GM12801 (cell line): ENCODE data around the gene DENND1A.

ENCODE experiments used
- TF ChIP-seq, protein P1 (sequence below): IDR thresholded peaks from one replicate; pipeline ENCODE4 v1.5.1; 2011; ENCODE audit warnings: control low read depth; ENCODE audit not compliant: insufficient read length; ENCODE audit errors: extremely low read depth

Gene DENND1A

DNA sequence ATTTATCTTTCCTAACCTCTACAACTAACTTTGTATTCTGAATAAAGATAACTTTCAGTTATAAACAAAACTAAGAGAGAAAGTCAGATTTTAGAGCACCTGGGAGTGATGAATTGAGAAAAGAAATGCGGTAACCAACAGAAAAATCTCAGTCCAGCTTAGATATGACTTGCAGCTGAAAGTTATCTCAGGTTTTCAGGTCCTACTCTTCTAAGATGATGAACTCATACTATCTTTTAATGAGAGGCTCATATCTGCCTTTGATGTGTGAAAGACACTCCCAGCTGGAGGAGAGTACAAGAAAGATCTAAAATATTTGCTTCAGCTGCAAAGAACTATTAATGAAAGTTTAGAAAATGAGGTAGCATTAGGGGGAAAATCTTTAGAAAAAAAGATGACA lies 190.5 kb downstream of the DENND1A start:
- TF ChIP-seq, protein P1, sequence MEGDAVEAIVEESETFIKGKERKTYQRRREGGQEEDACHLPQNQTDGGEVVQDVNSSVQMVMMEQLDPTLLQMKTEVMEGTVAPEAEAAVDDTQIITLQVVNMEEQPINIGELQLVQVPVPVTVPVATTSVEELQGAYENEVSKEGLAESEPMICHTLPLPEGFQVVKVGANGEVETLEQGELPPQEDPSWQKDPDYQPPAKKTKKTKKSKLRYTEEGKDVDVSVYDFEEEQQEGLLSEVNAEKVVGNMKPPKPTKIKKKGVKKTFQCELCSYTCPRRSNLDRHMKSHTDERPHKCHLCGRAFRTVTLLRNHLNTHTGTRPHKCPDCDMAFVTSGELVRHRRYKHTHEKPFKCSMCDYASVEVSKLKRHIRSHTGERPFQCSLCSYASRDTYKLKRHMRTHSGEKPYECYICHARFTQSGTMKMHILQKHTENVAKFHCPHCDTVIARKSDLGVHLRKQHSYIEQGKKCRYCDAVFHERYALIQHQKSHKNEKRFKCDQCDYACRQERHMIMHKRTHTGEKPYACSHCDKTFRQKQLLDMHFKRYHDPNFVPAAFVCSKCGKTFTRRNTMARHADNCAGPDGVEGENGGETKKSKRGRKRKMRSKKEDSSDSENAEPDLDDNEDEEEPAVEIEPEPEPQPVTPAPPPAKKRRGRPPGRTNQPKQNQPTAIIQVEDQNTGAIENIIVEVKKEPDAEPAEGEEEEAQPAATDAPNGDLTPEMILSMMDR = no peak

DNA sequence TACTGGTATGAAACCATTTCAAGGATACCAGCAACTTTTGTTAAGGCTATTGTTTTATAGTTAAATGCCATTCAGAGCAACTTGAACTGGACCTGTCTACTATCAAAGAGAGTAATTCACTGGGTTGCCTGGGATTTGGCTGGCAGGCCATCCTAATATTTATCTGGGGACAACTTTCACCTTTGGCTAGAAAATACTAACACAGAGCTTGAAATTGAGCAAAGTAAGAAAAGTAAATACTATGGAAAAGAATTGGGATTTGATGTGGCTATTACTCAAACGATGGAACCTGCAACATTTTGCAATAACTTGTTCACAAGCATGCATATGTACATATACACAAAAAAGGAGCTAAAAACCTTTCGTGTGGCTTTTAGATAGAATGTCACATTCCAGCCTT lies 191.3 kb downstream of the DENND1A start:
- TF ChIP-seq, protein P1 = no peak

DNA sequence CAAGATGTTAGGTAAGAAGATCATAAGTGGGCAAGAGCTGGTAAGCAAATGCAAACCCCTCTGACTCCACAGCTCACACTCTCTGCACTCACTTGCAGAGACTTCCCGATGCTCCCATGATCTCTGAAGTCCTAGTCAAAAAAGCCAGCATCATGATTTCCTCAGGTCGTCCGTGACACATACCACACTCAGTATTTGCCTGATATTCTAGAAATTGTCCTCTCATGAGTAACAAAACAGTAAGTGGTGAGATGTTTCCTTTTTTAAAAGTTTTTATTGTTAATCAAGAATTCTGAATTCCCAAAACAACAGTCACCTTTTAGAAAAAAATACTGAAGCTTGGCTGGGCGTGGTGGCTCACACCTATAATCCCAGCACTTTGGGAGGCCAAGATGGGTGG lies 194.6 kb downstream of the DENND1A start:
- TF ChIP-seq, protein P1 = no peak

DNA sequence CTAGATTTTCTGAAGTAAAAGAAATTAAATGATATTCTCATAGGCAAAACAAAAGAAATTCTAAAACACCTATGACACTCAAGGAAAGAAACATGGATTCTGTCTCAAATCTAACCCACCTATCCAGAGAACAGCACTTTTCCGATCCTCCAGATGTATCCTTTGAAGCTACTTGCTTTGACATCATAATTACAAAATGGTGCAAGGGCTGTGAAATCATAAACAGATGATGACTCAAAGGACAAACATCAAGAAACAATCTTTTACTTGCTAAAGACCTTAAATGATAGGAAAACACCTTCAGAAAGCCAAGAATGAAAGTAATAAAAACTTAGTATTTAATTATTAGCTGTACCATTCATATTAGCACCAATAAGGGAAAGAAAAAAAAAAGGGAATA lies 202.6 kb downstream of the DENND1A start:
- TF ChIP-seq, protein P1 = no peak

DNA sequence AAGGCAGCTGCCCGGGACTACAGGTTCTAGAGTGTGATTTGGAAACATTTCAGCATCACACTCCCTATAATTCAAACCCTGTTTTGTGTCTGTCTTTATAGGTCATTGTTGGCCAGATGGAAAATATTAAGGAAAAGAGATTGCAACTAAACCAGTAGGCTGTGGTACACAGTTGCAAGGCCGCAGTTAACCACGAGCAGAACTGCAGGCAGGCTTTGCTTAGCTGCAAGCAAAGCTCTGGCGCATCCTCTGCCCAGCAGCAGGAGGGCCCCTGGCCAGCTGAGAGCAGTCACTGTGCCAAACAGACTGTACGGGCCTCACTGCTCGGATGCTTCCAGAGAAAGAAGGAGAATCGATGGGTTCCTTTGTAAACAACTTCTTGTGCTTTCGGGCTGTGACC lies 204.5 kb downstream of the DENND1A start:
- TF ChIP-seq, protein P1 = no peak

DNA sequence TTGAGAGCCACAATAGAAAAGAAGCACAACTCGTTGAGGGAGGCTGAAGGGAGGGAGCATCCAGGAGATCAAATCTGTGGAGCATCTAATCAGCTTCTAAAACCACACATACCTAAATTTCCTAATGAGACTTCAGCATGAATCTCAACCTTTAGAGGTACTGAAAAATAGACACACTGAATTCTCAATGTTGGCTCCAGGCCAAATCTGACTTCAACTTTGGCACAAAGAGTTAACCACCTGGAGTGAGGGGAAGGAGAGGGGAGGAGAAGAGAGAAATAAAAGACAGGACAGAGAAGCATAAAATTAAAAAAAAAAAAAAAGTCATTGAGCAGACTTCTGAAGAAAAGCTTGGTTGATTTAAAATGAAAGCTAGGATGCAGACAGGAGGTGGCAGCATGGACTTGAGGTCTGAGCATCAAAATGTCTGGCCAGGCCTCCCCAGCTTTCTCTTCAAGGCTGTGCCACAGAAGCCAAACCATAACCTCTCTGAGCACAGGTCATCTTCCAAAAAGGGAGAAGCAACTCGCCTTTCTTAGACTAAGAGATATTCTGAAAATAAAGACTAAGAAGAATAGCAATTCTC lies 205.6 kb downstream of the DENND1A start:
- TF ChIP-seq, protein P1 = no peak

DNA sequence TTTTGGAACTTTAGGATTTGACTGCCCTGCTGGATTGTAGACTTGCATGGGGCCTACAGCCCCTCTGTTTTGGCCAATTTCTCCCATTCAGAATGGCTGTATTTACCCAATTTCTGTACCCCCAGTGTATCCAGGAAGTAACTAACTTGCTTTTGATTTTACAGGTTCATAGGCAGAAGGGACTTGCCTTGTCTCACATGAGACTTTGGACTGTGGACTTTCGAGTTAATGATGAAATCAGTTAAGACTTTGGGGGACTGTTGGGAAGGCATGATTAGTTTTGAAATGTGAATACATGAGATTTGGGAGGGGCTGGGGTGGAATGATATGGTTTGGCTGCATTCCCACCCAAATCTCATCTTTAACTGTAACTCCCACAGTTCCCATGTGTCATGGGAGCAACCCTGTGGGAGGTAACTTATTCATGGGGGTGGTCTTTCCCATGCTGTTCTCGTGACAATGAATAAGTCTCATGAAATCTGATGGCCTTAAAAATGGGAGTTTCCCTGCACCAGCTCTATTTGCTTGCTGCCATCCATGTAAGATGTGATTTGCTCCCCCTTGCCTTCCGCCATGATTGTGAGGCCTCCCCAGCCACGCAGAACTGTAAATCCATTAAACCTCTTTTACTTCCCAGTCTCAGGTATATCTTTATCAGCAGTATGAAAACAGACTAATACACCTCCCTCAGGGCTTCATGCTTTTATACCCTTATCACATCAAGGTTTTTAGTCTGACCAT lies 206.6 kb downstream of the DENND1A start:
- TF ChIP-seq, protein P1 = no peak
